HepG2 (cell line): ENCODE data around the gene TUBA8. TPM values are rescaled to one million over a fixed set of nuclear protein-coding genes. Genes with fewer than 3 reads are reported as not detected.

Experiments
- ERF ChIP-seq: IDR thresholded peaks from 2 replicates; pipeline ENCODE4 v1.6.1; 2018; ENCODE audit warnings: missing biosample characterization, missing genetic modification reagents
- FLYWCH1 ChIP-seq: sonication (generic); formaldehyde crosslinking; IDR thresholded peaks from 2 replicates; pipeline ENCODE4 v1.8.1; 2023; ENCODE audit warnings: mild to moderate bottlenecking, missing genetic modification reagents
- FOXO4 ChIP-seq: sonication (generic); formaldehyde crosslinking; conservative IDR thresholded peaks from 2 replicates; pipeline ENCODE4 v1.8.1; 2023; ENCODE audit warnings: missing genetic modification reagents
- HBP1 ChIP-seq: IDR thresholded peaks from 2 replicates; pipeline ENCODE4 v1.6.1; 2016; ENCODE audit warnings: low read depth, control low read depth
- HNF4A ChIP-seq: sonication (generic); formaldehyde crosslinking; IDR thresholded peaks from 2 replicates; pipeline ENCODE4 v1.4.0; 2020; ENCODE audit warnings: missing genetic modification reagents
- HOXA3 ChIP-seq: sonication (generic); formaldehyde crosslinking; IDR thresholded peaks from 2 replicates; pipeline ENCODE4 v1.5.0; 2020; ENCODE audit warnings: missing genetic modification reagents
- KDM6A ChIP-seq: IDR thresholded peaks from 2 replicates; pipeline ENCODE4 v1.6.1; 2016; ENCODE audit warnings: low read depth
- NKX3-1 ChIP-seq: sonication (generic); formaldehyde crosslinking; IDR thresholded peaks from 2 replicates; pipeline ENCODE4 v1.5.0; 2020; ENCODE audit warnings: missing genetic modification reagents
- NR2F2 ChIP-seq: IDR thresholded peaks from 2 replicates; pipeline ENCODE4 v1.6.1; 2012; ENCODE audit warnings: low read depth, inconsistent platforms, borderline replicate concordance
- NR2F6 ChIP-seq, 2 experiments: IDR thresholded peaks; 2 replicates each; pipeline ENCODE4 v1.6.1; 2016; ENCODE audit warnings: antibody characterized with exemption in 1 of 2, mild to moderate bottlenecking in 1 of 2
- PAXIP1 ChIP-seq: sonication (generic); formaldehyde crosslinking; conservative IDR thresholded peaks from 2 replicates; pipeline ENCODE4 v1.4.0; 2020; ENCODE audit warnings: mild to moderate bottlenecking, missing genetic modification reagents, moderate library complexity
- PPARG ChIP-seq: conservative IDR thresholded peaks from 2 replicates; pipeline ENCODE4 v1.6.1; 2016; ENCODE audit warnings: missing biosample characterization, missing genetic modification reagents
- RXRA ChIP-seq: sonication (generic); formaldehyde crosslinking; IDR thresholded peaks from 2 replicates; pipeline ENCODE4 v1.5.1; 2020; ENCODE audit warnings: missing genetic modification reagents
- SAP130 ChIP-seq: IDR thresholded peaks from 2 replicates; pipeline ENCODE4 v1.6.1; 2016; ENCODE audit warnings: low read depth
- TBX2 ChIP-seq: sonication (generic); formaldehyde crosslinking; IDR thresholded peaks from 2 replicates; pipeline ENCODE4 v1.5.0; 2020; ENCODE audit warnings: missing genetic modification reagents, mild to moderate bottlenecking, borderline replicate concordance
- TFAP4 ChIP-seq: sonication (generic); IDR thresholded peaks from 2 replicates; pipeline ENCODE4 v1.6.1; 2016; ENCODE audit warnings: low read depth, borderline replicate concordance
- ZNF644 ChIP-seq: IDR thresholded peaks from 2 replicates; pipeline ENCODE4 v1.6.1; 2016; ENCODE audit warnings: low read depth
- ZNF670 ChIP-seq: sonication (generic); formaldehyde crosslinking; IDR thresholded peaks from 2 replicates; pipeline ENCODE4 v1.8.0; 2022; ENCODE audit warnings: mild to moderate bottlenecking, missing genetic modification reagents, borderline replicate concordance
- ZNF703 ChIP-seq: sonication (generic); formaldehyde crosslinking; IDR thresholded peaks from 2 replicates; pipeline ENCODE4 v1.5.1; 2020; ENCODE audit warnings: missing genetic modification reagents, mild to moderate bottlenecking, moderate library complexity, borderline replicate concordance
- ZNF772 ChIP-seq: sonication (generic); formaldehyde crosslinking; IDR thresholded peaks from 2 replicates; pipeline ENCODE4 v1.5.0; 2020; ENCODE audit warnings: mild to moderate bottlenecking, missing genetic modification reagents
- ZNF777 ChIP-seq: sonication (generic); formaldehyde crosslinking; IDR thresholded peaks from 2 replicates; pipeline ENCODE4 v1.4.0; 2020; ENCODE audit warnings: missing genetic modification reagents
- ZNF788 ChIP-seq: sonication (generic); formaldehyde crosslinking; IDR thresholded peaks from 2 replicates; pipeline ENCODE4 v1.5.0; 2020; ENCODE audit warnings: mild to moderate bottlenecking, missing genetic modification reagents, borderline replicate concordance
- polyA plus RNA-seq, 8 experiments: library from polyadenylated mRNA; depleted of rRNA in 3 of 8; stranded (reverse) in 7 of 8; unstranded in 1 of 8; fragments of >200 nt; fragmentation: Illumina TruSeq in 4 of 8; extraction: Trizol in 4 of 8; gene quantifications; 2 replicates each; pipeline versions ENCODE4 v1.2.1 to v1.2.3, GENCODE V29; 2011 to 2016; ENCODE audit warnings: low read depth in 4 of 8, missing spikeins in 1 of 8, mixed read lengths in 1 of 8; ENCODE audit not compliant: insufficient read depth in 1 of 8
- total RNA-seq, 5 experiments: library from RNA; depleted of rRNA; stranded (reverse); fragments of >200 nt; fragmentation: Illumina TruSeq; extraction: Trizol; gene quantifications; 2 replicates each; pipeline ENCODE4 v1.2.3, GENCODE V29; 2016; ENCODE audit warnings: low read depth in 1 of 5

The TUBA8 gene
- total and polyA plus RNA-seq, 2 of the 13 experiments (the other 11 are each of a cell fraction or from before 2014, with no cell fraction given), result 0.35 to 0.69 TPM

GRCh38 chr22:18066181-18066859 is 44.3 kb upstream of the TUBA8 start (continued):
- peak; percentile 37; the same call in 1 of the 2 replicates for TF ChIP-seq PAXIP1
- TF ChIP-seq ZNF772, result 0 out of 2 replicates have a peak, but pooled peaks have one; percentile 39
- no peak for TF ChIP-seq FOXO4 (CRISPR knock-in tag)
- TF ChIP-seq PPARG (CRISPR knock-in tag), result peak; percentile 83
- no peak for TF ChIP-seq FLYWCH1 (CRISPR knock-in tag)
- TF ChIP-seq TFAP4, result peak; percentile 94
- TF ChIP-seq HOXA3 (CRISPR knock-in tag), result peak; percentile 23; the same call in 1 of the 2 replicates
- 0 out of 2 replicates have a peak, but pooled peaks have one; percentile 34 for TF ChIP-seq HBP1 (CRISPR knock-in tag)
- 0 out of 2 replicates have a peak, but pooled peaks have one; percentile 27 for TF ChIP-seq ZNF788 (CRISPR knock-in tag)
- TF ChIP-seq SAP130 (CRISPR knock-in tag), result peak; percentile 55
- peak; percentile 76 for TF ChIP-seq NR2F2
- TF ChIP-seq NR2F6 (IDR thresholded peaks at IDR 0.05), result peak; percentile 79
- peak; percentile 87 for TF ChIP-seq NR2F6 (CRISPR knock-in tag; IDR thresholded peaks at IDR 0.05)
- no peak for TF ChIP-seq KDM6A (CRISPR knock-in tag)
- TF ChIP-seq ZNF703 (CRISPR knock-in tag), result no peak
- no peak for TF ChIP-seq ERF
- peak; percentile 53; the same call in 1 of the 2 replicates for TF ChIP-seq ZNF644 (CRISPR knock-in tag)
- TF ChIP-seq ZNF670, result no peak
- peak; percentile 65 for TF ChIP-seq HNF4A (CRISPR knock-in tag)
- TF ChIP-seq RXRA (CRISPR knock-in tag), result 0 out of 2 replicates have a peak, but pooled peaks have one; percentile 21
- peak; percentile 46; the same call in 1 of the 2 replicates for TF ChIP-seq TBX2
- TF ChIP-seq NKX3-1 (CRISPR knock-in tag), result no peak
- TF ChIP-seq ZNF777, result no peak
